LNCaP clone FGC (cell line): ENCODE measurements around the gene ACKR3.

Experiments
- DNase-seq: peaks from one replicate; pipeline ENCODE4 v3.0.0-alpha.2; 2011; ENCODE audit warnings: low read depth
- H3K4me3 ChIP-seq: 2 replicates; pipeline ENCODE4 v1.5.1; 2011; ENCODE audit warnings: mild to moderate bottlenecking, low read depth, low read length, control low read depth
- TF ChIP-seq, protein P1 (sequence below): IDR thresholded peaks from 2 replicates; pipeline ENCODE4 v1.5.1; 2012; ENCODE audit warnings: mild to moderate bottlenecking; ENCODE audit not compliant: control insufficient read depth, insufficient read depth; ENCODE audit errors: extremely low read depth

Gene ACKR3

DNA sequence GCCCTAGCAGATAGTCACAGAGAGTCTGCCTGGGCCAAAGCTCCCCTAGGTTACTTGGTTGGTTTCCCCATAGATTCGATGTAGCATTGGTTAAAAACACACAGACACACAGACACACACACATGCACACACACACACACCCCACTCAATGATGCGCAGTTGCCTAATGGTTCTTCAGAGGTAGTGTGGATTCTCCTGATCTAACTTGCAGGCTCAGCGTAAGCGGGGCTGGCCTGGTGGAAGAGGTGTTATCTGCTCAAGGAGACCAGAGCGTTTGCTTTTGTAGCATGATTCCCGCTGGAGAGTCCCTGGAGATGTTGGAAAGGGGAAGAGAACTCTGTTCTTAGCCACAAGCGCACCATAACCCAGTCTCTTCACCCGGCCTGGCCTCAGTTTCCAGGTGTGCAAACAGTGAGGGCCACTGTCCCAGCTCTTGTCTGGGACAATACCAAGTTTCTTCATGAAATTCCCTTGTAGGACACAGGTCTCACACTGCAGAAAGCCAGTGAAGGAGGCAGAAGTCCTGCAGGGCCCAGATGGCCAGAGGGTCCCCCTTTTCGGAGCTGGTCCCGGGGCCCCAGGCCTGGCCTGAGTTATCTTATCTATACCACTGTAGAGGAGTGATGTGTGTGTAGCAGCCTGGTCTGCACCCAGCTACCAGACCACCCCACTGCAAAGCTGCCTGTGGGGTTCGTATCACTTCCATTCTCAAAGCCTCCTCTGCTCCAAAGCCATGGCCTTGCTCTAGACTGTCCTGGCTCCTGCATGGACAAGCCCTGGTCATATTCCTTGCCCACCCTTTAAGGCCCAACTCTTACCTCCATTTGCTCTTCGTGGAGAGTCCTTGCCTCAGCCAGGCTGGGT is 3.7 kb downstream of the ACKR3 start:
- no peak overlapping the region for H3K4me3 ChIP-seq
- no peak for DNase-seq
- TF ChIP-seq, protein P1, sequence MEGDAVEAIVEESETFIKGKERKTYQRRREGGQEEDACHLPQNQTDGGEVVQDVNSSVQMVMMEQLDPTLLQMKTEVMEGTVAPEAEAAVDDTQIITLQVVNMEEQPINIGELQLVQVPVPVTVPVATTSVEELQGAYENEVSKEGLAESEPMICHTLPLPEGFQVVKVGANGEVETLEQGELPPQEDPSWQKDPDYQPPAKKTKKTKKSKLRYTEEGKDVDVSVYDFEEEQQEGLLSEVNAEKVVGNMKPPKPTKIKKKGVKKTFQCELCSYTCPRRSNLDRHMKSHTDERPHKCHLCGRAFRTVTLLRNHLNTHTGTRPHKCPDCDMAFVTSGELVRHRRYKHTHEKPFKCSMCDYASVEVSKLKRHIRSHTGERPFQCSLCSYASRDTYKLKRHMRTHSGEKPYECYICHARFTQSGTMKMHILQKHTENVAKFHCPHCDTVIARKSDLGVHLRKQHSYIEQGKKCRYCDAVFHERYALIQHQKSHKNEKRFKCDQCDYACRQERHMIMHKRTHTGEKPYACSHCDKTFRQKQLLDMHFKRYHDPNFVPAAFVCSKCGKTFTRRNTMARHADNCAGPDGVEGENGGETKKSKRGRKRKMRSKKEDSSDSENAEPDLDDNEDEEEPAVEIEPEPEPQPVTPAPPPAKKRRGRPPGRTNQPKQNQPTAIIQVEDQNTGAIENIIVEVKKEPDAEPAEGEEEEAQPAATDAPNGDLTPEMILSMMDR, result no peak

DNA sequence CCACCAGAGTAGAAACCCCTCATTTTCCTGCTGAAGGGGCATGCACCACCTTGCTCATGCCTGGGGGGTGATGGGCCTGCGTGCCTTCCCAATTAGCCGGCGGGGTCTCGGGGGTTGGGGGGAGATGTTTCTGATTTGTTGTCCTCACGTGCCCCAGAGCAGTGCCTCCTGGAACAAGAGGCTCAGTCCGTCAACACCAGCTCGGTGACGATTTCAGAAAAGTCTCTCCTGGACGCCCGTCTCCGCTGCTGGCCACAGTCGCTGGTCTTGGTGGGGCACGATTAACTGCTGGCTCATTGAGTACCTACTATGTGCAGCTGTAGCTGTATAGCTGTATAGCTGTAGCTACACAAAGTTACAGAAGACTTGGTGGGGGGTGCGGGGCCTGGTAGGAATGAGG is 4.4 kb downstream of the ACKR3 start:
- no peak for DNase-seq
- no peak overlapping the region for H3K4me3 ChIP-seq
- TF ChIP-seq, protein P1, result no peak

DNA sequence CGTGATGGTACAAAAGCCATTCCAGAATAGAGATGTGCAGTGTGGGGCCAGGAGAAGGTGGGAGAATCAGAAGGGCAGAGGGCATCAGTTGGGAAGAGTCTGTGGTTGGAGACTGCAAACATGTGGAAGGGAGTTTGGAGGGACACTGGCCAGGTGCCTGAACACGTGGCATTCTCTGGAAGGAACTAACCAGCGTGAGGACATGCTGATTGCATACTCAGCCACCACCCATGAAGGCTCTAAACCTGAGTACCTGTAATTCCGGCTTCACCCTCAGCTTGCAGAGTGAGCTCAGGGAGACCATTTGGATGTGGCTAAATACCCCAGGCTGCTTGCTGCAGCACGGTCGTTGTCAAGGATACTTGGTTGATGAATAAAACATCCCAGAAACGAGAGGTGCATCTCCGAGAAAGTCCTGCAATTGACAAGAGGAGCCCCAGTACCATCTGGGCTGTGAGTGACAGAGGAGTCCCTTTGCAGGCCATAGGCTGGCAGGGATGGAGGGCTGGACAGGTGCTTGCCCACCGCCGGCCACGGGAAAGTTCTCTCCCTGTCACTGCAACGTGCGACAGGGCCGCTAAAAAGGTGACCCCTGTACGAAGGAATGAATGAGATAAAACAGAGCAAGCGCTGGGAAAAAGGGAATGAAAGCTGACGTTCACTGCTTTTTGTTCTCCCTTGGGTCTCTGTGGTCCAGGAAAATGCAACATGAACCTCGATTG is 5.0 kb downstream of the ACKR3 start:
- TF ChIP-seq, protein P1, result no peak
- H3K4me3 ChIP-seq, result no peak overlapping the region
- no peak for DNase-seq

DNA sequence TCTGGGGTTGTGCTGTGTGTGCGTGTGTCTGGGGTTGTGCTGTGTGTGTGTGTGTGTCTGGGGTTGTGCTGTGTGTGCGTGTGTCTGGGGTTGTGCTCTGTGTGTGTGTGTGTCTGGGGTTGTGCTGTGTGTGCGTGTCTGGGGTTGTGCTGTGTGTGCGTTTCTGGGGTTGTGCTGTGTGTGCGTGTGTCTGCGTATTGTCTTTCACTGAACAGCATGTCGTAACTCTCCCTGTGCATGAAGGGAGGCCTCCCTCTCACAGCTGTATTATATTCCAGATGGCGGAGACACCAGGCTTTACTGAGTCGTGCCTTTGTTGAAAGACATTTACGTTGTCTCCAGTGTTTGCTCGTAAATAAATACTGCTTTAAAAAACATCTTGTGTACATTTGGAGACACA is 5.9 kb downstream of the ACKR3 start:
- TF ChIP-seq, protein P1, result no peak
- no peak for DNase-seq
- no peak overlapping the region for H3K4me3 ChIP-seq

DNA sequence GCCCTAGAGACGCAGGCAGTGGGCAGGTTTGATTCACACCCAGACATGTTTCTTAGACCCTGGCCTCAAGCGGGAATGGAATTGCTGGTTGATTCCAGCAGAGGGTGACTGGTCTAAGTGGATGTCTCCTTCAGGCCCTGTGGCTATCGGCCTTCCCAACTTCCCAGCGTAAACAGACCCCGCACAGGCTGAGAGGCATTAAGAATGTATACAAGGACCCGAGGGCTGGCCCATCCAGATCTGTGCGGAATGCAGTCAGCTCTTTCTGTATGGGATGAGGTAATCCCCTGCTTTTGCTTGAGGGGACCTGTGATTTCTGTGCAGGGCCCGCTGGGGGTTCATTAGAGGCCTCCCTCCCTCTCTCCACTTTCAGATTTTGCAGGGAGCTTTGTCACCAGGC is 6.5 kb downstream of the ACKR3 start:
- TF ChIP-seq, protein P1, result no peak
- DNase-seq, result no peak
- no peak overlapping the region for H3K4me3 ChIP-seq

DNA sequence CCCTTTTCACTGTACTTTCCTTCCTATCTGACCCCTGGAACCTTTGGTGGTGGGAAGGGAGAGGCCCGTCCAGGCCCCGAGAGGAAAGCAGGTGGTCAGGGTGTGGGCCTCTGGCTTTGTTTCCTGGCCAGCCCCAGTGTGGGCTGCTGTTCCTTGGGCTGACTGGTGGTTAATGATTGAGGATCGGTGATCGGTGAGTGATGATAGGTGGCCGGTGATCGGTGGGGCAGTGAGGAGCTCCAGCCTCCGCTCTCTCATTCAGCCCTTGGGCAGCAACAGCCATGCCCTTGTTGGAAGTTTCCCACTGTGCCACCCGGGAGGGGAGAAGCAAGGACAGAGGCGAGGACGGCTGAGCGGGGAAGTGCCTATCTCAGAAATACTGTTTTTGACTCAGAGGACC is 7.3 kb downstream of the ACKR3 start:
- no peak for DNase-seq
- H3K4me3 ChIP-seq, result no peak overlapping the region
- TF ChIP-seq, protein P1, result no peak
